HG03460 (cell line): ENCODE results near the gene ANLN.

ENCODE experiments used
- ATAC-seq: cut with Tn5 transposase; IDR thresholded peaks from one replicate; pipeline ENCODE4 v1.9.1; 2021; ENCODE audit not compliant: unreplicated experiment

Gene ANLN

DNA sequence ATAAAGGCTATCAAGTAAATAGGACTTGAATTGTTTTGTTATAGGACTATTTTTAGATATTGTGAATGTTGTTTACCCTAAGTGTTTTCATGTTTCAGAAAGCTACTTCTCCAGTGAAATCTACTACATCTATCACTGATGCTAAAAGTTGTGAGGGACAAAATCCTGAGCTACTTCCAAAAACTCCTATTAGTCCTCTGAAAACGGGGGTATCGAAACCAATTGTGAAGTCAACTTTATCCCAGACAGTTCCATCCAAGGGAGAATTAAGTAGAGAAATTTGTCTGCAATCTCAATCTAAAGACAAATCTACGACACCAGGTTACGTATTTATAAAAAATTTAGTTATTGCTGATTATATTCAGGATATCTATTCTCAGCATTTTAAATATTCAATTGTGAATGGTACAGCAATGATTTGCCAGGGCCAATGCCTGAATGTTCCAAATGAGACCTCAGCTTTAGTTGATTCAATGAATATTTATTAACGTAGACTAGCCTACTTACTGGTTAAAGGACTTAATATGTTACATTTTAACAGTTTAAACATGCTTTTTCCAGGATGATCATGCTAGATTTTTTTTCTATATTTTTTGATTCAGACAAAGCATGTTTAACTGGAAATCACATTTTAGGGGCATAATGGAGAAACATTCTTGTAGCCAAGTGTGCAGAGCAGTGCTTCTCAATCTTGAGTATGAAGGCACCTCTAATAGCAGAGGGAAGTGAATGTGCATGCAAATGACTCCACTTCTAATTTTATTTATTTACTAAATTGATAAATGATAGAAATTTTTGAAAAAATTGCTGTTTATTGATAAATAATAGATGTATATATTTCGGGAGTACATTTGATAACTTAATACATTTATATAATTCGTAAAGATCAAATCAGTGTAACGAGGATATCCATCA lies 18.2 kb downstream of the ANLN start:
- ATAC-seq: no peak

GRCh38 chr7:36408589-36408988 lies 18.9 kb downstream of the ANLN start:
- no peak for ATAC-seq

DNA sequence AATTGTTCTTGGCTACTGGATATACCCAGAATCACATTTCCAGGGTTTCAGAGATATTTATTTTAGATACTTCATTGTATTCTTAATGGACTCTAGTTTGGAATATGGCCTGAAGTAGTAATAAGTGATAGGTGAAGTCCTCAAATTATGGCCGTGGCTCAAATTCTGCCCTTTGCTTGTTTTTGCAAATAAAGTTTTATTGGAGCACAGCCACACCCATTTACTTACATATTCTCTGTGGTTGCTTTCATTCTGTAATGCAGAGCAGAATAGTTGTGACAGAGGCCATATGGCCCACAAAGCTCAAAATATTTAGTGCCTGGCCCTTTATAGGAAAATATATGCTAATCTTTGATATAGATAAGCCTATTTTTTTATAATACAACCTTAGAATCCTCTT lies 19.5 kb downstream of the ANLN start:
- ATAC-seq: no peak

DNA sequence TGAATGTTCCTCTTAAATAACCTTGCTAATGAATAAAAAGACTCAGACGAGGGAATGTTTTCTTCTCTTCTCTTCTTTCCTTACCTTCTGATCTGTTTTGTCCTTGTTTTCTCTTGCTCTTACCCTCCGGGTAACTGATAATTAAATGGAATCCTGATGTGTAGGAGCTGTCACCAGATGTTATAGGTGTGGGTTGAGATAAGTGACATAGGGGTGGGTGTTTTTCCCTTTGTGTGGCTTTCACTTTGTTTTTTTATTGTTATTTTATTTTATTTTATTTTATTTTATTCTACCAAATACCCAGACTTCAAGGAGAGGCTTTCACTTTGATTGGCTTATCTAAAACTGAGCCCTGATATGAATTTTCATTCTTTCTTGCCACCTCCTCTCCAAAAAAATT lies 25.5 kb downstream of the ANLN start:
- no peak for ATAC-seq

- ATAC-seq: no peak
Observed at GRCh38 chr7:36416251-36416650, 26.6 kb downstream of the ANLN start.

- ATAC-seq: no peak
Observed at GRCh38 chr7:36420307-36420706, 30.6 kb downstream of the ANLN start.

DNA sequence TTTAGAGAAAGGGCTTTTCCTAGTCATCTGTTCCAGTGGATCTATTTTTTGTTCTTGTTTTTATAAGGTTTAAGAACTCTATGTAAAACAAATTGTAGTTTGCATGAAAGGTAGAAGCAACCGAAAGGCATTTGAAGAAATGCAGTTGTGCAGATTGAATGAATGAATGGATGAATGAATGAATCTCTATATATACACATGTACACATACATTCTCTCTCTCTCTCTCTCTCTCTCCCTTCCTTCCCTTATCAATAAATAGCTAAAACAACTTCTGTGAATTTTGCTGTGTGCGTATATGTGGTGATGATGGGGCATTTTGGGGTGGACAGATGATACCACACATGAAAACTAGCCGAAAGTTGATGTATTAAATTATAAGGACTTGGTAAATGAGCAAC lies 32.4 kb downstream of the ANLN start:
- no peak for ATAC-seq

DNA sequence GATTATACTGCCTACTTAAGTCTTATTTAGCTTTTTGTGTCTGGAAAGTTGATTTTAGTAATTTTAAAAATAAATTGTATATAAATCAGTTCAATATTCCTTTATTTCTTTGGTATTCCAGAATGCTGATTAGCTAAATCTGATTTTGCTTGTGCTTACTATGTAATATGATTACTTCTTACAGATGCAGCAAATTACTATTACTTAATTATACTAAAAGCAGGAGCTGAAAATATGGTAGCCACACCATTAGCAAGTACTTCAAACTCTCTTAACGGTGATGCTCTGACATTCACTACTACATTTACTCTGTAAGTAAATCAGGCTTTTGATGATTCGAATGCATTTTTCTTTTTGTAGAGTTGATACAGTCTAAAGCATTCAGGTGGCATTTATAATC lies 34.0 kb downstream of the ANLN start:
- ATAC-seq: no peak

- no peak for ATAC-seq
Observed at GRCh38 chr7:36430186-36430585, 40.5 kb downstream of the ANLN start.

DNA sequence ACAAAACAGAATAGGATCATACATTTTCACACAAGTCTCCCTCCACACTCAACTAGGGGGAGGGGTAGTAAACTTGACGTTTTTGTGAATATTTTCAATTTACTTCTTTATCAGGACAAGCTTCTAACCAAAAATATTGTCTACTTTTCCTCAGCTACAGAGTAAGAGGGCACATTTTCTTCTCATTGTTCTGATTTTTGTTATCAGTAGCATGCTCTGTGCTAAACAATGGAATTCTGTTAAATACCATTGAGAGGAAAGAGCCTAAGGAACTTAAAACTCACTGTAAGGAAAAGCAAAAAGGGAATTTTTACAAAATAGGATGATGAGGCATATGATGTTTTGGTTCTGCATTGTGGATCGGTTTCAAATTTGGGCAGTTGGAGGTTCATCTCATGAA lies 41.2 kb downstream of the ANLN start:
- ATAC-seq: no peak

DNA sequence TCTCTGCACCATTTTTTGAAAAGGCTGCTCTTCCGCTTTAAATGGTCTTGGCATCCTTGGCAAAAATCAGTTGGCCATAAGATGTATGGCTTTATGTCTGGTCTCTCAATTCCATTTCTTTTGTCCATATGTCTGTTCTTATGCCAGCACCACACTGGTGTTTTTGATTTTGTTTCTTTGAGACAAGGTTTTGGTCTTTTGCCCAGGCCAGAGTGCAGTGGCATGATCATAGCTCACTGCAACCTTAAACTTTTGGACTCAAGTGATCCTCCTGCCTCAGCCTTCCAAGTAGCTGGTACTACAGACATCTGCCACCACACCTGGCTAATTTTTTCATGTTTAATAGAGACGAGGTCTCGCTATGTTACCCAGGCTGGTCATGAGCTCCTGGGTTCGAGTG lies 48.5 kb downstream of the ANLN start:
- ATAC-seq: no peak

- no peak for ATAC-seq
Observed at GRCh38 chr7:36439624-36440023, 50.0 kb downstream of the ANLN start.

DNA sequence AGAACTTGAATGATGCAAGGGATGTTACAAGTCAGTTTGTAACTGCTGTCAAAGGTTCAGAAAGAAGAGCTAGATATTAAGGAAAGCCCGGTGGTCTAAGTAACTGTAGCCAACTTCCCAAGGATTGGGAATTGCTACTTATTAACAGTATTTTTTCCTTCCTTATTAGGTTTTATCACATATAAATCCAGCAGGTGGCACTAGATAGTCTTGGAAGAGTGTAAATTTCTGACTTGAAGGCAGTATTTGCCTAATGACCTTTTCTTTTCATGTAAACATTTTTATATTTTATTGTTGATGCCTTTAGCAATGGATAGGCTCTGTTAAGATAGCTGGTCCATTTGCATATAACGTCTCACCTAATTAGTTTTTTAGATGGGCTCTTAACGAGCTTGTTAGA lies 51.2 kb downstream of the ANLN start:
- no peak for ATAC-seq

GRCh38 chr7:36441344-36442022 lies 51.8 kb downstream of the ANLN start:
- no peak for ATAC-seq

GRCh38 chr7:36448781-36449379 lies 59.2 kb downstream of the ANLN start:
- ATAC-seq: no peak

DNA sequence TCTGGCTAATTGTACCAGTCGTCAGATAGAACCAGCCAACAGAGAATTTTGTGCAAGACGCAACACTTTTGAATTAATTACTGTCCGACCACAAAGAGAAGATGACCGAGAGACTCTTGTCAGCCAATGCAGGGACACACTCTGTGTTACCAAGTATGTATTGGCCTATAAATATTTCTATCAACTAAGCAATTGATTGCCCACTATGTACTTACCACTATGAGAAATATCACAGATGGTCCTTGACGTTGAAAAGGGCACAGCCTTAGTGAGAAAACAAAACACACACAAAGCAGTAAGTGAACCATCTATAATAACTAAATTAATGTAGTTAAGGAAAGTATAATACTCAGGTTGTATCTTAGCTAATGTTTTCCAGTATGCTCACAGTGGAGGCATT lies 60.0 kb downstream of the ANLN start:
- ATAC-seq: no peak

DNA sequence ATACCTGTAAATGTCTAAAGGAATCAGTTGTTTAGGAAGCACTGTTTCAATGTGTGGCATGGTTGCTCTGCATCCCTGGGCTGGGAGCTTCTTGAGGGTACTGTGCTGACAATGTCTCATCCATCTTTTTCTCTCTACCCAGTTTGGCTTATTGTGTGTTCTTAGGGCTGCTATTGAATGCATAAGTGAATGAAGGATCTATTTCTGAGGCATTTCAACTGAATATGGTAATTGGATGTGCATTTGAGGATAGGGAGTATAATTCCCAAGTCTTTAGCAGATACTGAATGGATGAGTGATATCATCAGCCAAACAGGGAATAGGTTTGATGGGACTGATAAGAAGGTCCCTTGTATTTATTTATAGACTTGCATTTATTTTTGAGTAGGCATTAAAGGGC lies 64.1 kb downstream of the ANLN start:
- no peak for ATAC-seq

- ATAC-seq: no peak
Observed at GRCh38 chr7:36455646-36456045, 66.0 kb downstream of the ANLN start.

DNA sequence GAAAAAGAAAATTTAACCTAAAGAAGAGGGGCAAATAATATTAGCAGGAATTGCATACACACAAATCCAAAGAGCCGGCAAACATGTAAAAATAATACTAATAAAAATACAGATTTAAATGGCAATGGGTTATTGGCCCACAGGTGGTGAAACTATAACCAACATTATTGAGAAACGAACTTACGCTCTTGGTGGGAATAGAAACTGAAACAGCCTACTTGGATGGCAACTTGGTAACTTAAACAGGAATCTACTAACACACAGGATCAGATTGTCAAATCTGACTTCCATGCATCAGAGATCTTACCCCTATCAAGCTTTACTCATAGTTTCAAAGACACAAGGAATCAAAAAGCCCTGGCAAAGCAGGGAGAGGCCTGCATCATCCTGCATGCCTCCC lies 66.5 kb downstream of the ANLN start:
- no peak for ATAC-seq

DNA sequence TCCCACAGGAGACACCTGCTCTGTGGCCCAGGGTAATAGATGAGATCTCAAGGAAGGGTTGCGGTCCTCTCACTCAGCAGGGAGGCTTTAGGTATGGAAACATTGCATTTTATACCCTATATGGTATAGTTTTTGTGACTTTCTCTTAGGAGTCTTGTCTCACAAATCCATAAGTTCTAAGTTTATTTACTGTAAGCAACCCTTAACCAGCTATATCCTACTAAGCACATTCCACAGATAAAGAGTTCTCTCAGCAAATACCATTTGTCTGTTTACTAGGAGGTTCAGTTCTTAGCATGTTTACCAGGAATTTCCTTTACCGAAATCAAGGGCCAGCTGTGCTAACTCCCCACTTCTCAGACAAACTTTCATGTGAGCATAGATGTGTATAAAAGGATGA lies 66.9 kb downstream of the ANLN start:
- ATAC-seq: no peak

GRCh38 chr7:36459236-36459960 lies 69.7 kb downstream of the ANLN start:
- no peak for ATAC-seq
